IPS-NIHi7 (cell line): ENCODE data around the gene PCDHGC4.

Source experiments
- DNase-seq: peaks from one replicate; pipeline ENCODE4 v3.0.0; 2012; ENCODE audit warnings: mixed read lengths; ENCODE audit errors: extremely low spot score

Gene PCDHGC4

GRCh38 chr5:141484641-141485311, at the start of gene PCDHGC4:
TSS of gene PCDHGC4 (plus strand) at chr5:141485030. CDS start at chr5:141485174, 144 bp downstream.
- peak; percentile 88 for DNase-seq

- no peak for DNase-seq
Observed at GRCh38 chr5:141437221-141437620, 47.6 kb upstream of the PCDHGC4 start.

GRCh38 chr5:141439411-141440141, 45.3 kb upstream of the PCDHGC4 start:
- peak; percentile 21 for DNase-seq

- DNase-seq = no peak
Observed at GRCh38 chr5:141440341-141440740, 44.5 kb upstream of the PCDHGC4 start.

GRCh38 chr5:141441571-141442170, 43.2 kb upstream of the PCDHGC4 start:
- no peak for DNase-seq

GRCh38 chr5:141465351-141465750, 19.5 kb upstream of the PCDHGC4 start:
- DNase-seq = no peak

- peak; percentile 95 for DNase-seq
Observed at GRCh38 chr5:141475625-141476131, 9.2 kb upstream of the PCDHGC4 start, which contains the start of gene PCDHGC3. TSS of gene PCDHGC3 (plus strand) at chr5:141475966. CDS start at chr5:141476117, 151 bp downstream.

- DNase-seq = peak; percentile 30
Observed at GRCh38 chr5:141476132-141476911, 8.5 kb upstream of the PCDHGC4 start.

GRCh38 chr5:141477044-141477575, 7.7 kb upstream of the PCDHGC4 start:
- no peak for DNase-seq

- no peak for DNase-seq
Observed at GRCh38 chr5:141477815-141478214, 7.0 kb upstream of the PCDHGC4 start.

GRCh38 chr5:141478321-141478945, 6.4 kb upstream of the PCDHGC4 start:
- peak; percentile 74 for DNase-seq

GRCh38 chr5:141479776-141480175, 5.1 kb upstream of the PCDHGC4 start:
- no peak for DNase-seq

- peak; percentile 47 for DNase-seq
Observed at GRCh38 chr5:141483902-141484301, 928 bp upstream of the PCDHGC4 start.

GRCh38 chr5:141484310-141484640, 555 bp upstream of the PCDHGC4 start:
- DNase-seq = no peak

GRCh38 chr5:141485321-141486055, 658 bp downstream of the PCDHGC4 start:
- no peak for DNase-seq

- no peak for DNase-seq
Observed at GRCh38 chr5:141486091-141486490, 1.3 kb downstream of the PCDHGC4 start.

GRCh38 chr5:141487131-141487530, 2.3 kb downstream of the PCDHGC4 start:
- DNase-seq = no peak

GRCh38 chr5:141488591-141489561, 4.0 kb downstream of the PCDHGC4 start, which contains the start of gene PCDHGC5:
TSS of gene PCDHGC5 (plus strand) at chr5:141489081. CDS start at chr5:141489241, 160 bp downstream.
- peak; percentile 35 for DNase-seq

- no peak for DNase-seq
Observed at GRCh38 chr5:141489841-141490240, 5.0 kb downstream of the PCDHGC4 start.
